Measurements from ENCODE around the gene LRRC39. TPM values are rescaled to one million over a fixed set of nuclear protein-coding genes. Genes with fewer than 3 reads are reported as not detected.
A peak's percentile ranks its signal among the peaks of the same experiment; 100 is the strongest.
"Not testable (repeated sequence)": the region's sequence is repeated elsewhere in the genome, so short reads cannot be mapped to it uniquely, and the experiment has no call there.

The LRRC39 gene
- total and polyA plus RNA-seq, 12 donors, result 13.9 to 355 (median 135) TPM

DNA sequence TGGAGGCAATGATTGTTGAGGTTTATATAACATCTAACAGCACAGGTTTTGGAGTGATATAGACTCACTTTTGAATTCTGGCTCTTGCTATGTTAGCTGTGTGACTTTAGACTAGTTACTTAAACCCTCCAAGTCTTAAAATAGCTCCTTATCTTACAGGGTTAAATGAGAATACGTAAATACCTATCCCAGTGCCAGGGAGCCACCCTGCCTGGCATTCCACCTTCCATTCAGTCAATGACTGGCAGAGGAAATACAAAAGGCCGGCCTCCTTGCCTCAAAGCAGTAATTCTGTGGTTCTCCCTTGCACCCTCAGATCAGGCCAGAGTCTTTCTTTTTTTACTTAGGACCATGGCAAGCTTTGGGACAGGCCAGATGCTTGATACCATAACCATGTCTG lies 39.8 kb upstream of the LRRC39 start:
- WGBS, 2 donors, result 45 to 53% methylated on average over 2 of the region's 2 CpGs
- no peak overlapping the region for H3K4me3 ChIP-seq
- ATAC-seq (peak; percentile 75 to 97 (median 92)), DNase-seq (peak; percentile 40 to 42)
- peak overlapping the region in 8 of 10 donors; percentile 13 to 70 (median 56) for H3K27ac ChIP-seq
- no peaks in the 10 kb centered on the region for H3K27me3 ChIP-seq
- H3K9me3 ChIP-seq, result no peaks in the 10 kb centered on the region
- H3K36me3 ChIP-seq, result peaks cover 0 to 80% (median 14%) of the 10 kb centered on the region in 9 donors
- peaks cover 0 to 11% (median 4%) of the 10 kb centered on the region in 9 donors for H3K4me1 ChIP-seq
- intact Hi-C loops (cut with DNase I), result loop anchor here in 1 of 10 donors (10.0 kb wide), 1 partner anchor 57 kb away; no protein-coding TSS in a partner anchor
- TF ChIP-seq, protein P1, sequence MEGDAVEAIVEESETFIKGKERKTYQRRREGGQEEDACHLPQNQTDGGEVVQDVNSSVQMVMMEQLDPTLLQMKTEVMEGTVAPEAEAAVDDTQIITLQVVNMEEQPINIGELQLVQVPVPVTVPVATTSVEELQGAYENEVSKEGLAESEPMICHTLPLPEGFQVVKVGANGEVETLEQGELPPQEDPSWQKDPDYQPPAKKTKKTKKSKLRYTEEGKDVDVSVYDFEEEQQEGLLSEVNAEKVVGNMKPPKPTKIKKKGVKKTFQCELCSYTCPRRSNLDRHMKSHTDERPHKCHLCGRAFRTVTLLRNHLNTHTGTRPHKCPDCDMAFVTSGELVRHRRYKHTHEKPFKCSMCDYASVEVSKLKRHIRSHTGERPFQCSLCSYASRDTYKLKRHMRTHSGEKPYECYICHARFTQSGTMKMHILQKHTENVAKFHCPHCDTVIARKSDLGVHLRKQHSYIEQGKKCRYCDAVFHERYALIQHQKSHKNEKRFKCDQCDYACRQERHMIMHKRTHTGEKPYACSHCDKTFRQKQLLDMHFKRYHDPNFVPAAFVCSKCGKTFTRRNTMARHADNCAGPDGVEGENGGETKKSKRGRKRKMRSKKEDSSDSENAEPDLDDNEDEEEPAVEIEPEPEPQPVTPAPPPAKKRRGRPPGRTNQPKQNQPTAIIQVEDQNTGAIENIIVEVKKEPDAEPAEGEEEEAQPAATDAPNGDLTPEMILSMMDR (IDR thresholded peaks at IDR 0.05), result no peak

DNA sequence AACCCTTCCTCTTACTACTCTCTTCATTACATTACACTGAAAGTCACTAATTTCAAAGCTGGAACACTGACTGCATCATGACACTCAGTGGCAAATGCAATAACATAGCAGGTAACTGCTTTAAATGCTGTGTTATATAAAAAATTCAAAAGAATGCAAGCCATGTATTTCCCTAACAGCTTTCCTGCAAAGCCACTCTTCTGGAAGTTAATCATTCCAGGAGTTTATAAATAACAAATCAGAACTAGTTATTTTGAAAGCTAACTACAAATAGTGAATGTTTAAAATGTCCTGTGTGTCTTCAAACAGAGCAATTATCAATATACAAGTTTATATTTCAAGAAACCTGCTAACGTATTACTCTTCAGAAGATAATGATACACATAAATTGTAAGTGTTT lies 37.0 kb upstream of the LRRC39 start:
- H3K9me3 ChIP-seq, result no peaks in the 10 kb centered on the region
- peaks cover 0 to 17% (median 4%) of the 10 kb centered on the region in 9 donors for H3K4me1 ChIP-seq
- ATAC-seq, result no peak
- TF ChIP-seq, protein P1 (IDR thresholded peaks at IDR 0.05), result no peak
- intact Hi-C loops (cut with DNase I), result loop anchor here in 1 of 10 donors (10.0 kb wide), 1 partner anchor 60 kb away; no protein-coding TSS in a partner anchor
- H3K4me3 ChIP-seq, result no peak overlapping the region
- no peaks in the 10 kb centered on the region for H3K27me3 ChIP-seq
- DNase-seq, result no peak
- H3K27ac ChIP-seq, result no peak overlapping the region
- H3K36me3 ChIP-seq, result peaks cover 0 to 96% (median 18%) of the 10 kb centered on the region in 9 donors
- 79 to 83% methylated on average over 1 of the region's 1 CpG for WGBS, 2 donors

GRCh38 chr1:100213141-100213540 lies 35.1 kb upstream of the LRRC39 start:
- TF ChIP-seq, protein P1 (IDR thresholded peaks at IDR 0.05), result no peak
- Histone ChIP-seq H3K36me3 (peaks cover 0 to 98% (median 32%) of the 10 kb centered on the region in 9 donors), H3K9me3 (no peaks in the 10 kb centered on the region), H3K4me3 (no peak overlapping the region), H3K4me1 (peaks cover 0 to 12% (median 2%) of the 10 kb centered on the region in 9 donors), H3K27ac (no peak overlapping the region), H3K27me3 (no peaks in the 10 kb centered on the region)
- WGBS, 2 donors, result 95 to 98% methylated on average over 37 of the region's 37 CpGs
- DNase-seq, result no peak
- peak in 1 of 8 donors; percentile 42 for ATAC-seq
- intact Hi-C loops (cut with DNase I), result loop anchor here in 1 of 10 donors (10.0 kb wide), 1 partner anchor 62 kb away; no protein-coding TSS in a partner anchor

- Histone ChIP-seq H3K36me3 (peaks cover 0 to 96% (median 44%) of the 10 kb centered on the region in 9 donors), H3K27me3 (no peaks in the 10 kb centered on the region), H3K4me1 (peaks cover 0 to 8% (median 0%) of the 10 kb centered on the region in 9 donors), H3K9me3 (peaks cover 0 to 21% (median 6%) of the 10 kb centered on the region in 11 donors), H3K4me3 (no peak overlapping the region), H3K27ac (no peak overlapping the region)
- DNase-seq (no peak), ATAC-seq (no peak)
- intact Hi-C loops (cut with DNase I), result no loop called here
- WGBS, 2 donors, result 99 to 100% methylated on average over 2 of the region's 2 CpGs
- TF ChIP-seq, protein P1 (IDR thresholded peaks at IDR 0.05), result no peak
Measured at GRCh38 chr1:100206301-100206700, 28.2 kb upstream of the LRRC39 start.

DNA sequence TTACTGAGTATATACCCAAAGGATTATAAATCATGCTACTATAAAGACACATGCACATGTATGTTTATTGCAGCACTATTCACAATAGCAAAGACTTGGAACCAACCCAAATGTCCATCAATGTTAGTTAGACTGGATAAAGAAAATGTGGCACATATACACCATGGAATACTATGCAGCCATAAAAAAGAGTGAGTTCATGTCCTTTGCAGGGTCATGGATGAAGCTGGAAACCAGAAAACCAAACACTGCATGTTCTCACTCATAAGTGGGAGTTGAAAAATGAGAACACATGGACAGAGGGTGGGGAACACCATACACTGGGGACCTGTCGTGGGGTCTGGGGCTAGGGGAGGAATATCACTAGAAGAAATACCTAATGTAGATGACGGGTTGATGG lies 27.5 kb upstream of the LRRC39 start:
- ATAC-seq; intact Hi-C loops (cut with DNase I); DNase-seq; H3K27ac ChIP-seq; H3K4me1 ChIP-seq; H3K4me3 ChIP-seq; H3K27me3 ChIP-seq: not testable (repeated sequence)
- H3K36me3 ChIP-seq, result peaks cover 0 to 96% (median 46%) of the 10 kb centered on the region in 9 donors
- H3K9me3 ChIP-seq, result peaks cover 0 to 21% (median 6%) of the 10 kb centered on the region in 11 donors
- WGBS, 2 donors, result 98 to 99% methylated on average over 2 of the region's 2 CpGs

DNA sequence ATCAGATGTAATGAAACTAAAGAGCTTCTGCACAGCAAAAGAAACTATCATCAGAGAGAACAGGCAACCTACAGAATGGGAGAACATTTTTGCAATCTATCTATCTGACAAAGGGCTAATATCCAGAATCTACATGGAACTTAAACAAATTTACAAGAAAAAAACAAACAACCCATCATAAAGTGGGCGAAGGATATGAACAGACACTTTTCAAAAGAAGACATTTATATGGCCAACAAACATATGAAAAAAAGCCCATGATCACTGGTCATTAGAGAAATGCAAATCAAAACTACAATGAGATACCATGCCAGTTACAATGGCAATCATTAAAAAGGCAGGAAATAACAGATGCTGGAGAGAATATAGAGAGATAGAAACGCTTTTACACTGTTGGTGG lies 27.0 kb upstream of the LRRC39 start:
- ATAC-seq; intact Hi-C loops (cut with DNase I); H3K27me3 ChIP-seq; H3K4me1 ChIP-seq; H3K4me3 ChIP-seq; H3K27ac ChIP-seq; DNase-seq: not testable (repeated sequence)
- peaks cover 0 to 96% (median 46%) of the 10 kb centered on the region in 9 donors for H3K36me3 ChIP-seq
- 99 to 100% methylated on average over 2 of the region's 2 CpGs for WGBS, 2 donors
- peaks cover 0 to 21% (median 6%) of the 10 kb centered on the region in 11 donors for H3K9me3 ChIP-seq

- Histone ChIP-seq H3K36me3 (peaks cover 0 to 96% (median 47%) of the 10 kb centered on the region in 9 donors), H3K9me3 (peaks cover 0 to 21% (median 6%) of the 10 kb centered on the region in 11 donors)
- H3K27me3 ChIP-seq; H3K27ac ChIP-seq; intact Hi-C loops (cut with DNase I); ATAC-seq; H3K4me1 ChIP-seq; H3K4me3 ChIP-seq; DNase-seq: not testable (repeated sequence)
- WGBS, 2 donors, result 88 to 90% methylated on average over 2 of the region's 2 CpGs
Measured at GRCh38 chr1:100202703-100203102, 24.6 kb upstream of the LRRC39 start.

Data from heart right ventricle (tissue), 16 donors.